Activated CD8-positive, alpha-beta memory T cell treated with anti-CD3 and anti-CD28 coated beads for 1 hour (primary cell): ENCODE data around the gene ALDH1A2.
"Not testable (repeated sequence)": the region's sequence is repeated elsewhere in the genome, so short reads cannot be mapped to it uniquely, and the experiment has no call there.

Experiments used
- DNase-seq, 2 donors: peaks; one replicate each; pipeline ENCODE4 v3.0.0-alpha.2; 2020; ENCODE audit warnings: low read depth in 1 of 2; ENCODE audit errors: extremely low read depth in 1 of 2

The ALDH1A2 gene

GRCh38 chr15:58043192-58043903, 22.2 kb downstream of the ALDH1A2 start:
- no peak for DNase-seq

- DNase-seq = no peak
Measured at GRCh38 chr15:58042006-58042405, 23.5 kb downstream of the ALDH1A2 start.

- no peak for DNase-seq
Measured at GRCh38 chr15:58040150-58040549, 25.4 kb downstream of the ALDH1A2 start.

- DNase-seq = no peak
Measured at GRCh38 chr15:58039079-58040035, 26.2 kb downstream of the ALDH1A2 start.

- no peak for DNase-seq
Measured at GRCh38 chr15:58038426-58039078, 27.0 kb downstream of the ALDH1A2 start.

GRCh38 chr15:58037723-58038301, 27.7 kb downstream of the ALDH1A2 start:
- no peak for DNase-seq

GRCh38 chr15:58036579-58036978, 28.9 kb downstream of the ALDH1A2 start:
- DNase-seq = no peak

- DNase-seq = not testable (repeated sequence)
Measured at GRCh38 chr15:58028392-58028791, 37.1 kb downstream of the ALDH1A2 start.

- no peak for DNase-seq
Measured at GRCh38 chr15:58026552-58026951, 39.0 kb downstream of the ALDH1A2 start.

GRCh38 chr15:58026051-58026450, 39.5 kb downstream of the ALDH1A2 start:
- no peak for DNase-seq

- no peak for DNase-seq
Measured at GRCh38 chr15:58021332-58022230, 43.9 kb downstream of the ALDH1A2 start.

GRCh38 chr15:58019503-58020376, 45.8 kb downstream of the ALDH1A2 start:
- no peak for DNase-seq

- DNase-seq = no peak
Measured at GRCh38 chr15:58017869-58018268, 47.6 kb downstream of the ALDH1A2 start.

- DNase-seq = no peak
Measured at GRCh38 chr15:58016581-58017175, 48.8 kb downstream of the ALDH1A2 start.

GRCh38 chr15:58015565-58015964, 49.9 kb downstream of the ALDH1A2 start:
- no peak for DNase-seq

- no peak for DNase-seq
Measured at GRCh38 chr15:58014470-58014869, 51.0 kb downstream of the ALDH1A2 start.

GRCh38 chr15:58014040-58014439, 51.5 kb downstream of the ALDH1A2 start:
- DNase-seq = no peak

GRCh38 chr15:58010983-58011382, 54.5 kb downstream of the ALDH1A2 start:
- no peak for DNase-seq

GRCh38 chr15:58003810-58004209, 61.7 kb downstream of the ALDH1A2 start:
- DNase-seq = no peak
